Psoas muscle (tissue), 8 donors: ENCODE results near the gene CHN2. TPM values are rescaled to one million over a fixed set of nuclear protein-coding genes. Genes with fewer than 3 reads are reported as not detected.

Source experiments
- ATAC-seq, 4 donors: fragments of 200-7000 bp; cut with Tn5 transposase; one replicate each; pipeline ENCODE4 v1.9.1; 2020; ENCODE audit warnings: moderate library complexity in 3 of 4, mild to moderate bottlenecking in 2 of 4
- DNase-seq, 2 donors: peaks; one replicate each; pipeline ENCODE4 v3.0.0-alpha.2; 2020
- H3K27ac ChIP-seq: fragments of 200-600 bp; one replicate; pipeline ENCODE4 v1.8.0; 2022
- H3K27me3 ChIP-seq, 3 donors: fragments of 200-600 bp in 1 of 3; one replicate each; pipeline versions ENCODE4 v1.6.1 to v1.8.0; 2013 to 2022; ENCODE audit warnings: low read length in 2 of 3, mild to moderate bottlenecking in 2 of 3, moderate library complexity in 1 of 3; ENCODE audit not compliant: insufficient read depth in 3 of 3
- H3K36me3 ChIP-seq, 2 donors: fragments of 200-600 bp in 1 of 2; one replicate each; pipeline versions ENCODE4 v1.6.1 to v1.8.0; 2013 to 2022; ENCODE audit warnings: low read depth in 1 of 2, mild to moderate bottlenecking in 1 of 2, moderate library complexity in 1 of 2; ENCODE audit not compliant: insufficient read depth in 1 of 2
- H3K4me1 ChIP-seq: fragments of 200-600 bp; one replicate; pipeline ENCODE4 v1.8.0; 2022
- H3K4me3 ChIP-seq: fragments of 200-600 bp; one replicate; pipeline ENCODE4 v1.8.0; 2022; ENCODE audit warnings: mild to moderate bottlenecking
- H3K9me3 ChIP-seq: fragments of 200-600 bp; one replicate; pipeline ENCODE4 v1.8.0; 2022
- CTCF ChIP-seq: fragments of 200-600 bp; IDR thresholded peaks from one replicate; pipeline ENCODE4 v1.8.0; 2022; ENCODE audit warnings: antibody characterized with exemption
- WGBS, 3 donors: extraction: QIAGEN DNeasy Blood & Tissue Kit; methylation state at CpG; one replicate each; pipeline versions ENCODE4 v1.1.6 to v1.1.7; 2013; 5-methylcytosine and 5-hydroxymethylcytosine counted together
- intact Hi-C, 2 donors: fragments of 100-400 bp; cut with DNase I; formaldehyde crosslinking; loops; one replicate each; pipeline versions ENCODE4 v1.11.0 to v1.14.2; 2022
- polyA plus RNA-seq, 3 donors: library from polyadenylated mRNA; stranded (reverse); fragments of 200-250 nt; gene quantifications; one replicate each; pipeline ENCODE4 v1.2.3, GENCODE V29; 2013
- total RNA-seq, 4 donors: library from RNA; stranded (reverse); fragmentation: NEBNext Ultra II Directional in 2 of 4; extraction: Animal tissue kit (Norgen Biotek cat#: 25700) in 2 of 4; gene quantifications; one replicate each; pipeline versions ENCODE4 v1.2.1 to v1.2.4, GENCODE V29; 2021 to 2023
- donor health status: healthy with polysubstance abuse.
- donor health status: DM: no; HTN: no; CAD: no; lungs with moderate emphysema.
- donor health status: Bipolar disorder and iron deficiency.
- donor health status: healthy.
- donor health status: DM: yes; HTN: yes; CAD: no.
- donor health status: DM: no; HTN: no; CAD: no.
- donor health status: DM: no; HTN: no; CAD: no.
- donor health status: DM: yes; HTN: yes; CAD: no.

Gene CHN2
- total and polyA plus RNA-seq, 7 donors = 0.43 to 18.1 (median 2.3) TPM

DNA sequence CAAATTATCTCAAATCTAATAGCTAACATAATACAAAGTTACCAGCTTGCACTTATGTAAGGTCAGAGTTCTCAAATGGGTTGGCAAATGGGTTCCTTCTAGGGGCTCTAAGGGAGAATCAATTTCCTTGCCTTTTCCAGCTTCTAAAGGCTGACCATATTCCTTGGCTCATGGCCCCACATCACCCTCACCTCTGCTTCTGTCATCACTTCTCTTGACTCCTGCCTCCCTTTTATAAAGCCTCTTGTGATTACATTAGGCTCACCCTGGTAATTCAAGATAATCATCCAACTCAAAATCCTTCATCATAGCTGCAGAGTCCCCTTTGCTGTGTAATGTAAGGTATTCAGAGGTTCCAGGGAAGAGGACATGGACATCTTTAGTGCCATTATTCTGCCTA, 42.1 kb downstream of the CHN2 start:
- no peak overlapping the region for H3K27ac ChIP-seq
- intact Hi-C loops = no loop called here
- DNase-seq = no peak
- no peaks in the 10 kb centered on the region for H3K36me3 ChIP-seq
- no peak overlapping the region for H3K4me3 ChIP-seq
- H3K27me3 ChIP-seq = peaks cover 0 to 2% (median 0%) of the 10 kb centered on the region in 3 donors
- TF ChIP-seq CTCF = no peak
- H3K9me3 ChIP-seq = no peaks in the 10 kb centered on the region
- H3K4me1 ChIP-seq = peaks cover 7% of the 10 kb centered on the region
- ATAC-seq = no peak

GRCh38 chr7:29237489-29237888, 42.9 kb downstream of the CHN2 start:
- DNase-seq (no peak), ATAC-seq (no peak)
- H3K27me3 ChIP-seq = peaks cover 0 to 2% (median 0%) of the 10 kb centered on the region in 3 donors
- H3K4me1 ChIP-seq = peaks cover 1% of the 10 kb centered on the region
- no peaks in the 10 kb centered on the region for H3K36me3 ChIP-seq
- no peaks in the 10 kb centered on the region for H3K9me3 ChIP-seq
- no peak overlapping the region for H3K4me3 ChIP-seq
- no peak for TF ChIP-seq CTCF
- no peak overlapping the region for H3K27ac ChIP-seq
- WGBS, 3 donors = 84 to 92% (median 87%) methylated on average over 3 of the region's 3 CpGs
- intact Hi-C loops = no loop called here

GRCh38 chr7:29239638-29240037, 45.1 kb downstream of the CHN2 start:
- Histone ChIP-seq H3K36me3 (no peaks in the 10 kb centered on the region), H3K27ac (no peak overlapping the region), H3K4me1 (no peaks in the 10 kb centered on the region), H3K27me3 (peaks cover 0 to 2% (median 0%) of the 10 kb centered on the region in 3 donors), H3K4me3 (no peak overlapping the region), H3K9me3 (no peaks in the 10 kb centered on the region)
- intact Hi-C loops = no loop called here
- peak in 1 of 4 donors; percentile 54 for ATAC-seq
- 65 to 92% (median 82%) methylated on average over 1 of the region's 1 CpG for WGBS, 3 donors
- no peak for DNase-seq
- no peak for TF ChIP-seq CTCF

DNA sequence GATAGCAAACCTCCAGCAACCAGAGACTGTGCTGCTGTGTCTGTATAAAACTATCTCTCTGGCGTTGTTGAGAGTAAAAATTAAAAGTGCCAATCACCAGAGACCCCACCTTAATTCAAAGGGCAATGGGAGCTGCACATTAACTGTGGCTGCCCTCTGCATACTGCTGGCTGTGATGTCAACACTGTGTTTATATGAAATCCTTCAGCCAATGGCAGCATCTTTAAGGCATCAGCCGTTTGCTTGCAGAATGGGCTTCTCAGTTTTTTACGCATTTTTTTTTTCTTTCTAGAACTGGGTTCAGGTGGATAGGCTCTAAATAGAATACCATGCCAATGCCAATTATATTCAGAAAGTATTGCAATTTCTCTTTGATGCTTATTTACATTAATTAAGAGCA, 47.7 kb downstream of the CHN2 start:
- Histone ChIP-seq H3K4me3 (no peak overlapping the region), H3K27me3 (peaks cover 0 to 2% (median 0%) of the 10 kb centered on the region in 3 donors), H3K9me3 (no peaks in the 10 kb centered on the region), H3K4me1 (no peaks in the 10 kb centered on the region), H3K36me3 (no peaks in the 10 kb centered on the region), H3K27ac (no peak overlapping the region)
- DNase-seq = no peak
- TF ChIP-seq CTCF = no peak
- WGBS, 3 donors = 63 to 75% (median 63%) methylated on average over 3 of the region's 3 CpGs
- no peak for ATAC-seq
- intact Hi-C loops = no loop called here

- DNase-seq (no peak), ATAC-seq (no peak)
- no peaks in the 10 kb centered on the region for H3K9me3 ChIP-seq
- no peak for TF ChIP-seq CTCF
- no peak overlapping the region for H3K27ac ChIP-seq
- intact Hi-C loops = no loop called here
- H3K27me3 ChIP-seq = peaks cover 0 to 2% (median 0%) of the 10 kb centered on the region in 3 donors
- WGBS, 3 donors = 80 to 84% (median 83%) methylated on average over 11 of the region's 11 CpGs
- no peak overlapping the region for H3K4me3 ChIP-seq
- H3K36me3 ChIP-seq = no peaks in the 10 kb centered on the region
- H3K4me1 ChIP-seq = no peaks in the 10 kb centered on the region
Observed at GRCh38 chr7:29243910-29244655, 49.5 kb downstream of the CHN2 start.
